AG04450 (cell line): ENCODE results near the gene KYAT1. TPM values are rescaled to one million over a fixed set of nuclear protein-coding genes. Genes with fewer than 3 reads are reported as not detected.
"Not testable (repeated sequence)": the region's sequence is repeated elsewhere in the genome, so short reads cannot be mapped to it uniquely, and the experiment has no call there.

Experiments used
- CTCF ChIA-PET: fragments of 300-600, 350-600 bp; formaldehyde crosslinking; extraction: SDS; loops from one replicate; lab custom pipeline; 2022; ENCODE audit warnings: antibody characterized with exemption, inconsistent platforms; lab: Charles Lee
- POLR2A ChIA-PET: fragments of 350-600 bp; formaldehyde crosslinking; extraction: SDS; loops from one replicate; lab custom pipeline; 2021; ENCODE audit warnings: antibody characterized with exemption, inconsistent platforms; lab: Yijun Ruan, JAX
- DNase-seq: peaks from one replicate; pipeline ENCODE4 v3.0.0-alpha.2; 2011; ENCODE audit warnings: low read depth, low spot score
- H3K27ac ChIP-seq: one replicate; pipeline ENCODE4 v1.5.1; 2012; ENCODE audit warnings: low read depth, low read length, control low read depth
- H3K27me3 ChIP-seq: one replicate; pipeline ENCODE4 v1.6.0; 2012; ENCODE audit warnings: low read length; ENCODE audit not compliant: control insufficient read depth, insufficient read depth
- H3K4me3 ChIP-seq: 2 replicates; pipeline ENCODE4 v1.5.1; 2011; ENCODE audit warnings: mild to moderate bottlenecking, low read depth, low read length, control low read depth
- H3K9me3 ChIP-seq: 2 replicates; pipeline ENCODE4 v1.5.1; 2012; ENCODE audit warnings: low read length; ENCODE audit not compliant: control insufficient read depth, insufficient read depth
- CTCF ChIP-seq: IDR thresholded peaks from 2 replicates; pipeline ENCODE4 v1.5.1; 2011; ENCODE audit warnings: low read depth, low read length, control low read depth, inconsistent platforms
- polyA plus RNA-seq: library from polyadenylated mRNA; depleted of rRNA; stranded (reverse); fragments of >200 nt; gene quantifications from 2 replicates; pipeline ENCODE4 v1.2.3, GENCODE V29; 2011

The KYAT1 gene
- polyA plus RNA-seq, 1 experiment = 5.2 TPM

- no peak for TF ChIP-seq CTCF
- Histone ChIP-seq H3K9me3 (no peaks in the 10 kb centered on the region), H3K4me3 (no peak overlapping the region), H3K27ac (no peak overlapping the region), H3K27me3 (no peaks in the 10 kb centered on the region)
- no peak for DNase-seq
- ChIA-PET POLR2A (no interaction called here), CTCF (interaction anchor here (1.7 kb wide), 1 partner anchor 15 kb away, joined by 5 read pairs; no protein-coding TSS in a partner anchor)
Observed at GRCh38 chr9:128802482-128802881, 79.3 kb downstream of the KYAT1 start.

- Histone ChIP-seq H3K4me3 (no peak overlapping the region), H3K27ac (no peak overlapping the region), H3K9me3 (no peaks in the 10 kb centered on the region), H3K27me3 (no peaks in the 10 kb centered on the region)
- no peak for DNase-seq
- ChIA-PET CTCF (interaction anchor here (1.2 kb wide), 1 partner anchor 18 kb away, joined by 5 read pairs; the partner anchor contains the start of gene ENDOG), POLR2A (interaction anchor here (0.6 to 0.7 kb wide), 3 partner anchors 9 to 51 kb away, joined by 4 to 8 read pairs (median 4); no protein-coding TSS in a partner anchor)
- no peak for TF ChIP-seq CTCF
Observed at GRCh38 chr9:128800061-128800460, 81.7 kb downstream of the KYAT1 start.

GRCh38 chr9:128798896-128799295 lies 82.9 kb downstream of the KYAT1 start:
- CTCF ChIA-PET = no interaction called here
- POLR2A ChIA-PET = no interaction called here
- DNase-seq = no peak

GRCh38 chr9:128794961-128795360 lies 86.8 kb downstream of the KYAT1 start:
- H3K27ac ChIP-seq, DNase-seq, H3K4me3 ChIP-seq, H3K27me3 ChIP-seq, H3K9me3 ChIP-seq, POLR2A ChIA-PET: not testable (repeated sequence)
- CTCF ChIA-PET = interaction anchor here (0.7 to 1.1 kb wide), 2 partner anchors 32 to 147 kb away, joined by 3 to 4 read pairs; no protein-coding TSS in a partner anchor

More at GRCh38 chr9:128798896-128799295, 82.9 kb downstream of the KYAT1 start:
- H3K27ac ChIP-seq = no peak overlapping the region
- no peak overlapping the region for H3K4me3 ChIP-seq
- no peak for TF ChIP-seq CTCF
- no peaks in the 10 kb centered on the region for H3K27me3 ChIP-seq
- H3K9me3 ChIP-seq = no peaks in the 10 kb centered on the region

- Histone ChIP-seq H3K4me3 (no peak overlapping the region), H3K9me3 (no peaks in the 10 kb centered on the region), H3K27ac (no peak overlapping the region), H3K27me3 (no peaks in the 10 kb centered on the region)
- ChIA-PET CTCF (interaction anchor here (2.1 kb wide), 1 partner anchor 25 kb away, joined by 10 read pairs; the partner anchor contains the start of gene ENDOG), POLR2A (no interaction called here)
- no peak for TF ChIP-seq CTCF
- no peak for DNase-seq
Observed at GRCh38 chr9:128792978-128793686, 88.6 kb downstream of the KYAT1 start.
